C4-2B (cell line): ENCODE data around the gene TSPAN14.
"Not testable (repeated sequence)": the region's sequence is repeated elsewhere in the genome, so short reads cannot be mapped to it uniquely, and the experiment has no call there.

Experiments used
- H3K27ac ChIP-seq: fragments of 450-650 bp; 2 replicates; pipeline ENCODE4 v1.5.1; 2017
- ZFX ChIP-seq: fragments of 450-650 bp; IDR thresholded peaks from 2 replicates; pipeline ENCODE4 v1.6.1; 2017
- TF ChIP-seq, protein P1 (sequence below): fragments of 450-650 bp; conservative IDR thresholded peaks from 2 replicates; pipeline ENCODE4 v1.5.1; 2017; ENCODE audit warnings: mild to moderate bottlenecking

The TSPAN14 gene

DNA sequence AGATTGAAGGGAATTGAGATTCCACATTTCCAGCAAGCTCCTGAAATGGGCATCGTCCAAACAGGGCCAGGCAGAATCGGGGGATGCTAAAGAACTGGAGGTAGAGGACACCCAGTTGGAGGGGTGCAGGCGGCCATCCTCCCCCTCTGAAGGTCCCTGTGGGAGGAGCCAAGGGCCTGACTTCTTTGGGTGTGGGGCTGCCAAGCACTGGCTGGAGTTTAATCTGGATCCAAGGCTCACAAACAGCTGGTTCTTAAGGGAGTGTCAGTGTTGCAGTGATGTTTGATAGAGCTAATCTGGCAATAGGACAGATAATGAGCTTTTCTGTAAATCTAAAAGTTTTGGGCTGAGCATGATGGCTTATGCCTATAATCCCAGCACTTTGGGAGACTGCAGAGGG is 20.8 kb downstream of the TSPAN14 start:
- H3K27ac ChIP-seq, result no peak overlapping the region
- TF ChIP-seq, protein P1, sequence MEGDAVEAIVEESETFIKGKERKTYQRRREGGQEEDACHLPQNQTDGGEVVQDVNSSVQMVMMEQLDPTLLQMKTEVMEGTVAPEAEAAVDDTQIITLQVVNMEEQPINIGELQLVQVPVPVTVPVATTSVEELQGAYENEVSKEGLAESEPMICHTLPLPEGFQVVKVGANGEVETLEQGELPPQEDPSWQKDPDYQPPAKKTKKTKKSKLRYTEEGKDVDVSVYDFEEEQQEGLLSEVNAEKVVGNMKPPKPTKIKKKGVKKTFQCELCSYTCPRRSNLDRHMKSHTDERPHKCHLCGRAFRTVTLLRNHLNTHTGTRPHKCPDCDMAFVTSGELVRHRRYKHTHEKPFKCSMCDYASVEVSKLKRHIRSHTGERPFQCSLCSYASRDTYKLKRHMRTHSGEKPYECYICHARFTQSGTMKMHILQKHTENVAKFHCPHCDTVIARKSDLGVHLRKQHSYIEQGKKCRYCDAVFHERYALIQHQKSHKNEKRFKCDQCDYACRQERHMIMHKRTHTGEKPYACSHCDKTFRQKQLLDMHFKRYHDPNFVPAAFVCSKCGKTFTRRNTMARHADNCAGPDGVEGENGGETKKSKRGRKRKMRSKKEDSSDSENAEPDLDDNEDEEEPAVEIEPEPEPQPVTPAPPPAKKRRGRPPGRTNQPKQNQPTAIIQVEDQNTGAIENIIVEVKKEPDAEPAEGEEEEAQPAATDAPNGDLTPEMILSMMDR, result no peak
- TF ChIP-seq ZFX, result no peak

DNA sequence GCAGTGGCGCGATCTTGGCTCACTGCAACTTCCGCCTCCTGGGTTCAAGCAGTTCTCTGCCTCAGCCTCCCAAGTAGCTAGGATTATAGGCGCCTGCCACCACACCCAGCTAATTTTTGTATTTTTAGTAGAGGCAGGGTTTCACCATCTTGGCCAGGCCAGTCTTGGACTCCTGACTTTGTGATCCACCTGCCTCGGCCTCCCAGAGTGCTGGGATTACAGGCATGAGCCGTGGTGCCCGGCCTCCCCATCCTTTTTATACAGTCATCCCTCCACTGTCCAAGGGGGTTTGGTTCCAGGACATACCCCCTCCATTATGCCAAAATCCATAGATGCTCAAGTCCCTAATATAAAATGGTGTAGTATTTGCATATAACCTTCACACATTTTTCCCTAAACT is 21.5 kb downstream of the TSPAN14 start:
- H3K27ac ChIP-seq, result not testable (repeated sequence)

DNA sequence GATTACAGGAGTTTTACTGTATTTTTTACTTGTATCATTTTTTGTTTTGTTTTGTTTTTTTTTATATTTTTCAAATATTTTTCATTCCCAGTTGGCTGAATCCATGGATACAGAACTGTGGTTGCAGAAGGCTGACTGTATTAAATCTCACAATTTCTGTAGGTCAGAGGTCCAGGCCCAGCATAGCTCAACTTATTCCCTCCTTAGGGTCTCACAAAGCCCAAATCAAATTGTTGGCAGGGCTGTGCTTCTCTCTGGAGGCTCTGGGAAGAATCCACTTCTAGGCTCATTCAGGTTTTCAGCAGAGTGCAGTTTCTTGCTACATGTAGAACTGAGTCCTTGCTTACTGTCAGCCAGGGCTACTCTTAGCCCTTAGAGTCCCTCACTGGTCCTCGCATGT is 22.6 kb downstream of the TSPAN14 start:
- TF ChIP-seq, protein P1, result no peak
- no peak for TF ChIP-seq ZFX
- H3K27ac ChIP-seq, result no peak overlapping the region

DNA sequence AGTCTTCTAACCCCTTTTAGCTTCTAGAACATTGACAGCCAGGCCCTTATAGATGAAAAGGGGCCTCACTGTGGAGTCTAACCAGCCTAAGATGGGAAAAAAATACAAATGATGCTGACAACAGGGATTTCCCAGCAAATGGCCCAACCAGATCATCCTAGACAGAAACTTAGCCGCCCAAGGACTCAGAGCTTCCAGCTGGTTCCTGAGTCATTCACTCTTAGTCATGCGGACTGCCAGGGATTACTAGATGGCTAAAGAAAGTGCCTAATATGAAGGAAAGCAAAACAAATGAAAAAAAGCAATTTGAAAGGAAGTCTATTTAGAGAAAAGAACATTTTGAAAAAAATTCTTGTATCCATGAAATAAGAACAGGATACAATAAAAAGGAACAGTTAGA is 23.7 kb downstream of the TSPAN14 start:
- H3K27ac ChIP-seq, result no peak overlapping the region
- no peak for TF ChIP-seq ZFX
- TF ChIP-seq, protein P1, result no peak

DNA sequence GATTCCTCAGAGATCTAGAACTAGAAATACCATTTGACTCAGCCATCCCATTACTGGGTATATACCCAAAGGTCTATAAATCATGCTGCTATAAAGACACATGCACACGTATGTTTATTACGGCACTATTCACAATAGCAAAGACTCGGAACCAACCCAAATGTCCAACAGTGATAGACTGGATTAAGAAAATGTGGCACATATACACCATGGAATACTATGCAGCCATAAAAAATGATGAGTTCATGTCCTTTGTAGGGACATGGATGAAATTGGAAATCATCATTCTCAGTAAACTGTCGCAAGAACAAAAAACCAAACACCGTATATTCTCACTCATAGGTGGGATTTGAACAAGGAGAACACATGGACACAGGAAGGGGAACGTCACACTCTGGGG is 26.3 kb downstream of the TSPAN14 start:
- not testable (repeated sequence) for H3K27ac ChIP-seq

DNA sequence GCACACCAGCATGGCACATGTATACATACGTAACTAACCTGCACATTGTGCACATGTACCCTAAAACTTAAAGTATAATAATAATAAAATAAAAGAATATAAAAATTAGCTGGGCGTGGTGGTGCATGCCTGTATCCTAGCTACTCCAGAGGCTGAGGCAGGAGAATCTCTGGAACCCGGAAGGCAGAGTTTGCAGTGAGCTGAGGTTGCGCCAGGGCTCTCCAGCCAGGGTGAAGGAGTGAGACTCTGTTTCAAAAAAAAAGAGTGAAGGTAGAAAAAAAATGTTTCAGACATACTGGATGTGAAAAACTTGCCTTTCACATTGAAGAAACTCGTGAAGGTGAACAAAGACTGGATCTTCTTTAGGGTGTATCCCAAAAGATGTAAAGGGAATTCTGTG is 26.7 kb downstream of the TSPAN14 start:
- TF ChIP-seq, protein P1, result no peak
- TF ChIP-seq ZFX, result no peak
- no peak overlapping the region for H3K27ac ChIP-seq

DNA sequence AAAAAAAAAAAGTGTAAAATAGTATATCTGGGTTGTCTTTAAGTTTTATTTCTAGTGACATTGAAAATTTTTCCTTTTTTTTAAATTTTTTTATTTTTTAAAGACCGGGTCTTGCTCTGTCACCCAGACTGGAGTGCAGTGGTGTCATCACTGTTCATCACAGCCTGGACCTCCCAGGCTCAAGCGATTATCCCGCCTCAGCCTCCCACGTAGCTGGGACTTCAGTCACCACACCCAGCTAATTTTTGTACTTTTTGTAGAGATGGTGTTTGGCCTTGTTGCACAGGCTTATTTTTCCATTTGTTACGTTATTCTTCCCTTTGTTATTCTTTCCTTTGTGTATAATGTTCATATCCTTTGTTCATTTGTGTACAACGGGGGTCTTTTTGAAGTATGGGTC is 30.1 kb downstream of the TSPAN14 start:
- H3K27ac ChIP-seq, result no peak overlapping the region
- TF ChIP-seq, protein P1, result no peak
- no peak for TF ChIP-seq ZFX

DNA sequence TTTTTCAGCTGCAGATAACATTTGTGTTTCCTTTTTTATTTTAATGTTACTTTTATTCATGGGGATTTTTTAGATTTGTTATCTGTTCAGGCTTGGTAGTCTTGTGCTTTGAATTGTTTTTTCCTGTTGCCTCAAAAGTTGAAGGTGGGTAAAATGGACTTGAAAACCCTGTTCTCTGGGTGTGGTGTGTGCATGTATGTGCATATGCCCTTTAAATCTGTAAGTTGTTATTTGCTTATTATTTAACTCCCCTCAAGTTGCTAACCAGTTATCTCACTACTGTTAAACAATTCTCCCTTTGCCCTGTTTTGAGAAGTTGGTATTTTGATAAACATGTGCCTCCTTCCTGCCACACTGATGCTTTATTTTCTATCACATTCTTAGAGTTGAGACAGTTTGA is 30.6 kb downstream of the TSPAN14 start:
- no peak overlapping the region for H3K27ac ChIP-seq
- TF ChIP-seq, protein P1, result no peak
- TF ChIP-seq ZFX, result no peak
